ENCODE data around the gene ACSF2. TPM values are rescaled to one million over a fixed set of nuclear protein-coding genes. Genes with fewer than 3 reads are reported as not detected.

Gene ACSF2
- total RNA-seq, 1 experiment from 2014 or later: 12.2 TPM

GRCh38 chr17:50437409-50437808, 11.4 kb downstream of the ACSF2 start:
- Histone ChIP-seq H3K79me2 (ENCODE audit: insufficient read depth, low read length) (no peaks in the 10 kb centered on the region), H3K9me3 (ENCODE audit: control insufficient read depth, low read depth, low read length) (no peaks in the 10 kb centered on the region), H4K8ac (replicated peaks; ENCODE audit: insufficient read length, low read depth, low read length) (no peak overlapping the region), H2BK5ac (ENCODE audit: insufficient read length, low read length) (no peak overlapping the region), H4K20me1 (ENCODE audit: control insufficient read depth, insufficient read depth, insufficient read length) (no peaks in the 10 kb centered on the region), H3K14ac (ENCODE audit: insufficient read depth, low read length) (no peak overlapping the region), H3K79me1 (ENCODE audit: insufficient read depth, low read depth, low read length, poor library complexity, severe bottlenecking) (no peaks in the 10 kb centered on the region), H3K56ac (ENCODE audit: insufficient read length, low read depth, low read length) (no peak overlapping the region), H3K18ac (ENCODE audit: insufficient read length, low read depth, low read length) (no peak overlapping the region), H4K91ac (ENCODE audit: insufficient read length, low read depth, low read length) (no peak overlapping the region), H3K27me3 (ENCODE audit: insufficient read depth, low read length) (no peaks in the 10 kb centered on the region), H3K9ac (ENCODE audit: extremely low read depth, insufficient read length, low read length) (no peak overlapping the region), H2AFZ (ENCODE audit: low read length) (no peak overlapping the region), H3T11ph (ENCODE audit: low read length) (no peak overlapping the region), H2BK15ac (ENCODE audit: low read depth, low read length) (no peak overlapping the region), H2BK20ac (ENCODE audit: low read depth, low read length, poor library complexity, severe bottlenecking) (no peak overlapping the region), H2AK5ac (ENCODE audit: insufficient read length, low read length) (no peak overlapping the region), H3K4ac (ENCODE audit: low read depth, low read length) (no peak overlapping the region), H3K23ac (ENCODE audit: insufficient read length, low read depth, low read length) (no peak overlapping the region), H2BK120ac (ENCODE audit: low read depth, low read length, poor library complexity, severe bottlenecking) (no peak overlapping the region), H3K4me1 (ENCODE audit: insufficient read depth, low read length) (no peaks in the 10 kb centered on the region), H3K4me2 (ENCODE audit: insufficient read depth, insufficient read length, low read length) (no peak overlapping the region), H2BK12ac (ENCODE audit: insufficient read length, low read depth, low read length) (no peak overlapping the region), H3K27ac (ENCODE audit: insufficient read length, low read depth, low read length) (no peak overlapping the region), H4K5ac (ENCODE audit: insufficient read length, low read depth, low read length) (no peak overlapping the region), H3K23me2 (ENCODE audit: insufficient read length, low read depth, low read length, poor library complexity, severe bottlenecking) (no peaks in the 10 kb centered on the region)
- Mint-ChIP-seq H3K9me3 (no peaks in the 10 kb centered on the region), H3K27ac (no peak overlapping the region), H3K36me3 (ENCODE audit: insufficient read depth in 1 of 3, low read depth in 3 of 3) (no peaks in the 10 kb centered on the region), H3K27me3 (ENCODE audit: low read depth) (no peaks in the 10 kb centered on the region), H3K4me3 (no peak overlapping the region), H3K4me1 (peaks cover 6% of the 10 kb centered on the region in 2 experiments; a peak in 3 of 4 replicates)
- no peak for TF ChIP-seq CTCF (conservative IDR thresholded peaks at IDR 0.05)
- no CpG with 5 or more reads among the region's 4 CpGs for WGBS (ENCODE audit: extremely low coverage, insufficient read length, low lambda C conversion rate)
- DNase-seq: no peak
